Measurements from ENCODE around the gene ACOX2.

The ACOX2 gene

GRCh38 chr3:58502872-58503271, 34.1 kb downstream of the ACOX2 start:
- no peak for DNase-seq

DNA sequence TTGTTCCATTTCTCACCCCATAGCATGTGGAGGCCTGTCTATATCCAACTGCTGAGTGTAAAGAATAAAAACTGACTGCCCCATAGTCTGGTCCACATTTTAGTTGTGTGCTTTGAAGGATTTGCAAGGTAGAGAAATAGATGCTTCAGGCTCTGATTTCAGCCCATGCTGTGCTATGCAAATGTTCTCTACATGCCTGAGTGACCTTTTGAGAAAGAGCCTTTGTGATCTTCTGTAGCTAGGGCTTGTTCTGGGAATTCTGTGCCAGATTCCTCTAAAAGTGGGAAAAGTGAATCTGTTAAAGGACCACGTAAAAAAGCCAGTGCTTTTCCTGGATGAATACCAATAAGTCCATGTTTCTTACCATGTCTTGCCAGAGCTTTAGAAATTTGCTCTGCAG, 39.9 kb downstream of the ACOX2 start:
- DNase-seq = no peak

- peak; percentile 18 for DNase-seq
Measured at GRCh38 chr3:58496206-58496857, 40.7 kb downstream of the ACOX2 start.

DNA sequence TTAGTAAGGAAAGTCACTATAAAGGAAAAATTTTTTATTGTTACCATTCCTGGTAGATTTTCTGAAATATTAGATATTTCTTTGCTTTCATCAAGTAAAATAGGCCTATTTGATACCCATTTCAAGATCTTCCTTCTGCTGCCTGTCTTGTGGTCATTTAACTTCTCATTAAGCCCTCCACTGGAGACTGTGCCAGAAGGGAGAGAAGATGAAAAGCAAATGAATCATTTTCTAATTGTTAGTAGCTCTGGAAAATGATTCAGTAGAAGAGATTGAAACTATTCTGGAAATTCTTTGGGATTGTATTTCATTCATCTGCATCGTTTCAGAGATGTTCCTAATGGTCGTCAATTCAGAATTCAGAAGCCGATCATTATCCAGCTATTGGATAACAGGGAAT, 41.9 kb downstream of the ACOX2 start:
- DNase-seq = no peak

DNA sequence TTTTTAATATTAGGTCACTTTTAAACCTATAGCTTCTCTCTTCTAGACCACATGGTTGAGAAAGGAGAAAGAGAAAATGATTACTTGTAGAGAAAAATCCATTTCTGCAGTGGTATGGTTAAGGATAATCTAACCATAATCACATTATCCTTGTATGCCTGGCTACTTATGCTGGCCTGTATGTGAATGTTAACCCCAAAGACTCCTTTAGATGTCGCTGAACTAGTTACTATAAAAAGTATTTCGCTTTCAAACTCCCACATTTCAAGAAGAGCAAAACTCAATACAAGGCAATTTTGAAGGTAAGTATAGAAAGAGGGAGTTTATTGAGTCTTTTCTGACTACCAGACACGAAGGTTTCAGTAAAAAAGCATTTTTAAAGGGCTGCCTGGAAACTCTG, 42.9 kb downstream of the ACOX2 start:
- DNase-seq = no peak

- DNase-seq = no peak
Measured at GRCh38 chr3:58492494-58492905, 44.5 kb downstream of the ACOX2 start.

DNA sequence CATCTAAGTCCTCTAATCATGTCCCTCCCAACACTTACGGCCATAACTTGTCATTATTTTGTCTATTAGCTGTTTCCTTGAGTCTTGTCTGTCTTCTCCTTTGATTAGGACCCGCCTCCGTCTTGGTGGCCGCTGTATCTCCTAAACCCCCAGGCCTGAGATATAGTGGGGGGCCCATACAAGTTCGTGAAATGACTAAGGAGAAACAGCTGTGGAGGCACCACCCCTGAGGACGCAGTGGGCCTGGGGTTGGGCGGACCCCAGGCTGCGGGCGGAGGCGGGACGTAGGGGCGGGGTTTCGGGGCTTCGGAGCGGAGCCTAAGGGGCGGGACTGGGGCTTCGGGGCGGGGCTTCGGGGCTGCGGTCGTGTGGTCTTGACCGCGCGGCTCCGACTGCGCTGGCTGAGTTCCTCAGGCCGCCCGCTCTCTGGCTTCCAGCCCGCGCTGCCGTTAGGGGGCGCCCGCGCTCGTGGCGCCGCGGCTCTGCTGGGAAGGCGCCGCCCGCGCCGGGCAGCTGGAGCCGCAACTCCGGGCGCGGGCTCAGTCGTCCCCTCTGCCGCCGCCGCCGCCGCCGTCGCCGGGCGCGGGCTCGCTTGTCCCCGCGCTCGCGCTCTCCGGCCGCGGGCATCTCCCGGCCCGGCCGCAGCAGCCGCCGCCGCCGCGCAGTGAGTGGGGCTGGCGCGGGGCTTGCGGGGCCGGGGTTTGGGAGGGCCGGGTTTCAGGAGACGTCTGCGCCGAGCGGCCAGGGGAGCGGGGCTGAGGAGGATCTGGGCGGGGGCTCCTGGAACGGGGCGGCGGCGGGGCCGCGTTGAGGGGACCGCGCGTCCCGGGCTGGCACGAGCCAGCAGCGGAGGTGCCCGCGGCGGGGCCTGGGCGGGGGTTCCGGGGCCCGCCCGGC, 45.2 kb downstream of the ACOX2 start, which contains the start of gene KCTD6:
Gene KCTD6 (plus strand): TSS at position 591 of the 897 bp plus-strand sequence. CDS start 6,660 bp downstream, outside the sequence.
- peak; percentile 23 for DNase-seq

- DNase-seq = no peak
Measured at GRCh38 chr3:58490860-58491501, 46.0 kb downstream of the ACOX2 start.

DNA sequence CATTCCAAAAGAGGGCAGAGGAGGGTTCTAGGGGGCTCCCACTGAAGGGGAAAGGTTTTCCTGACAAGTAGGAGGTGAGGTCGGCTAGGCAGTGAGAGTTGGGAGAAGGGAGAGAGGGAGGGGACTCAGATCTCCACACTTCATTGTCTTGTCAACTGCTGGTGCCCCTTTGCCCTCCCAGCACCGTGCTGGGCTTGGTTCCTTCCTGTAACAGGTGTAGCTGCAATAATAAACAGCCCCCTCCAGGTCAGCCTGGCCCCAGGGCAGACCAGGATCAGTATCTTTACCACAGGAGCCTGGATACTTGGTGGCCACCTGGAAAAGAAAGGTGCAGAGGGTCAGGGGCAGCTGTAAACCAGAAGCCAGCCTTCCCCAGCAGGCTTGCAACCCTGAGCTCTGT, 48.0 kb downstream of the ACOX2 start:
- DNase-seq = no peak

DNA sequence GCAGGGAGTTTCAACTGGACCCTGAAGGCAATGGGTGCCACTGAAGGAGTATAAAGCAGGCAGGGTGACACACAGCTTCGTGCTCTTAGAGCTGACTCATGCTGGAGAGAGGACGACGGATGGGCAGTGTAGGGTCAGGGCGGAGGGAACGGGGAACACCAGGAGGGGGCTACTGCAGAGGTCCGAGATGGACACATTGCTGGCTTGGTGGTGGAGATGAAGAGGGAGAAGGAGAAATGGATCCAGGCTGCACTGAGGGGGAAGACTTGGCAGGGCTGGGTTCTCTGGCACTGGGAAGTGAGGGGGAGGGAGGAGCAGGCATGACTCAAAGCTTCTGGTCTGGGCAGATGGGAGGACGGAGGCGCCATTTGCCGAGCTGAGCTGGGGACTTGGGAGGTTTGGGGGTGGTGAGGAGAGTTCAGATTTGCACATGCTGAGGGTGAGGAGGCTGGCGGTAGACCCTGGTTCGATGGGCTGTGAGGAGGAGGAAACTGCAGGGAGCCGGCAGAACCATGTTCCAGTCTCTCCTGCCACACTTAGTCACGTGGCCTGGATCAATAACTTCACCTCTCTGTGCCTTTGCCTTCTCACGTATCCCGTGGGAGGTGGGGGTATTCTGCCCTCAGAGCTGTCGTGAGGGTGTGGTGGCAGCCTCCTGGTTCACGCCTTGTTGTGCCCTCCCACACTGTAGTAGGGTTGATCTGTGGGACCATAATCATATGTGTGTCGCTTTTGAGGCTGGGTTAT, 49.7 kb downstream of the ACOX2 start:
- DNase-seq = no peak

GRCh38 chr3:58485801-58486435, 51.1 kb downstream of the ACOX2 start:
- DNase-seq = no peak

DNA sequence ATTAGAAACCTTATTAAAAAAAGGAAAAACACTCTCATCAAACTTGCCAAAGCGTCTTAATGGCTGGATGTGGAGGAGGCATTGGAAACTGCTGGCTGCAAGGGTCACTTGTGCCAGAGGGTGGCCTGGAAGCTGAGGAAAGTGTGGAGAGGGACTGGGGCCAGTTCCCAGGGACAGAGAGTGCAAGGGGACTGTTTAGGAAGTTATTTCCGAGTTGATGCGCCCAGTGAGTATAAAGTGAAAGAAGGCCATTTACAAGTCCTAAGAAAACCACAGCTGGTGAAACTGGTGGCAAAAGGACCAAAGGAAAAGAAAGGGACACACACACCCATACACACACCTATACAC, 52.3 kb downstream of the ACOX2 start:
- DNase-seq = no peak

DNA sequence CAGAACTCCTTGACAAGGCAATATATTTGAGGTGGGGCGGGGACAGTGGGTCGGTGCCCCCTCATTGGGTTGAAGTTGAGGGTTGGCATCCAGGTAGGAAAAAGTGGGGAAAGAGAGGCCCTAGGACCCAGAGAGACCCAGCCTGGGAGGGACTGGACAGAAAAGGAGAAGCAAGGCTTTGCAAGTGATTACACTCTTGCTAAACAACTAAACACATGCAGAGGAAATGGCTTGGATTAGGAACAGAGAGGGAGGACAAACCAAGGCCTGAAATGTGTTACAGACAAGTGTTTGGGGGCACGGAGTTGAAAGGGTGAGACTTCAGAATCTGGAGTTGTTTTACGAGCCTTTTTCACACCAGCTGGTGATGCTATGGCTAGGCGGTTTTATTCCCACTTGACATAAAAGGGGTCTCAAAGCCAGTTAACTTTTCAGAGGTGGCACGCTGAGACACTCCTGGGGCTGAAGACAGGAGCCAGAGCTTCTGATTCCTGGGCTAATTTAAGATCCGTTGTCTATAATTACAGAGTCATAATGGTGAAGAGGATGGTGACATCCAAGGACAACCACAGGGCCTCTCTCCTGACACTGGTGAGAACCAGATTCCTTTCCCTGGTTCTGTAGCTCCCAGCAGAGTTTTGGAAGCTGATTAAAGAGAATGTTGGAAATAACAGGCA, 52.8 kb downstream of the ACOX2 start:
- DNase-seq = peak; percentile 58

- no peak for DNase-seq
Measured at GRCh38 chr3:58482917-58483636, 53.9 kb downstream of the ACOX2 start.

GRCh38 chr3:58480309-58480708, 56.7 kb downstream of the ACOX2 start:
- DNase-seq = no peak

- DNase-seq = no peak
Measured at GRCh38 chr3:58478781-58479180, 58.2 kb downstream of the ACOX2 start.

DNA sequence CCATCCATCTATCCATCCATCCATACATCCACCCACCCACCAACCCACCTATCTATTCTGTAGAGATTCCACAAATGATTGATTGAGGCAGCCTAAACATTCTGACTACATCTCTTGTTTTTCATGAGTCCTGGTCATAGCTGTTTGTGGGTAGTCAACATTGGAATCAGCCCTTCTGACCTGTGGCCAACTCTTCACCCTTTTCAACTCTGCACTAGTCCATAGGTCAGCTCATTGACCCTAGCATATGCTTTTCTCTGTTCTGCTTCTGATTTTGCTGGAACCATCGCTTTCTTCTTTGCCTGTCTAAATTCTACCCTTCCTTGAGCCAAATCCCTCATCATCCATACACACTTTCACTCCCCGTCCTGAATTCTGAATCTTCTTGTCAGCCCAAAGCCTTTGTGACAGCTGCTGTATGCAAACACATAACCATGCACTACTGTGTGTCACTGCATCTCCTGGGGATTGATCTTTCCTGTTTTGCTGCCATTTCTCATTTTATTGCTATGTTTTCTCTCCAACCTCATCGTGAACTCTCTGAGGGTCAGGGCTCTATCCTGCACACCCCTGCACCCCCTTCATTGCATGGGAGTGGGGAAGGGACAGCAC, 61.9 kb downstream of the ACOX2 start:
- no peak for DNase-seq

DNA sequence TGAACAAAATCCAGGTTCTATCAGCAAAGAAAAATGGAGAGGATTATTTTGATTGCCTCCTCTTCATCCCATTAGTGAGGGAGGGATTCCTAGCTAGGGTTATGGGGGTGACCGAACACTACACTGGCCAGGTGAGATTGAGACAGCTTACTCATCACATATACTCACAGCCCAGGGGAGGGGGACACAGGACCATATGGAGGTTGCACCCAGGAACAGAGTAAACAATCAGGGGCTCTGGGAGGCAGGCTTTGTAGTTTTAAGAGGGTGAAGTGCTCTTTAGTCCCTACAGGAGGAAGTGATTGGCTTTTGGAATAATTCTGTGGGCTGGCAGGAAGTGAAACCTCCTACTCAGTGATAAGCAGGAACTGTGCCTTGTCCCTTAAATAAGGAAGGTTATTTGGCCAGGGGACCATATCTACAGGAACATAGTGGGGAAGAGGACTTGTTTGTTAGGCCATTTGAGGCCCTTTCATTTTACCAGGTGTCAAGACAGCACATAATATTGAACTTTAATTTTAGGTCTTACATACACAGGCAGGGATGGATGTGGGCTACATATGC, 62.6 kb downstream of the ACOX2 start:
- DNase-seq = peak; percentile 41

DNA sequence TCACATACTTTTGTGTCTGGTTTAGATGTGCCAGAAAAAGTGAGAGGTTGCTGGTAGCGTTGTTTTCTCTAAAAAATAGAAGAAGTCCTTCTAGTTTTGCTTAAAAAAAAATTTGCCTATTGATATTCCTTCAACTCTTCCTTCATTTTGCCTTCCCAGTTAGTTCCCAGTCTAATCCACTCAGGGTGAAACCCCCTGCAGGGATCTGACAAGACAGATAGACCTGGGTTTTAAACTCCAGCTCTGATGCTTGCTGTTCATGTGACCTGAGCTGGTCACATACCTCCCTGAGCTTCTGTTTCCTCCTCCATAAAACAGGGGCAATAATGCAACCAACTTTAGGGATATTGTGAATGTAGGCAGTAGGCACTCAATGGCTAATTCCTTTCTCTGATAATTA, 63.7 kb downstream of the ACOX2 start:
- DNase-seq = no peak
